Activated CD8-positive, alpha-beta memory T cell treated with anti-CD3 and anti-CD28 coated beads, Interleukin-2, amount 50 U/mL, for 24 hours (primary cell): ENCODE results near the gene ARHGAP6.
"Not testable (repeated sequence)": the region's sequence is repeated elsewhere in the genome, so short reads cannot be mapped to it uniquely, and the experiment has no call there.

Source experiments
- DNase-seq: peaks from one replicate; pipeline ENCODE4 v3.0.0-alpha.2; 2020; ENCODE audit errors: extremely low read depth

Gene ARHGAP6

GRCh38 chrX:11525685-11526084, 140.0 kb downstream of the ARHGAP6 start:
- DNase-seq, result no peak

GRCh38 chrX:11519234-11519633, 146.5 kb downstream of the ARHGAP6 start:
- not testable (repeated sequence) for DNase-seq

- no peak for DNase-seq
Observed at GRCh38 chrX:11509786-11510185, 155.9 kb downstream of the ARHGAP6 start.

- DNase-seq, result no peak
Observed at GRCh38 chrX:11504234-11504633, 161.5 kb downstream of the ARHGAP6 start.

GRCh38 chrX:11499076-11500044, 166.4 kb downstream of the ARHGAP6 start:
- DNase-seq, result no peak

GRCh38 chrX:11491375-11491774, 174.3 kb downstream of the ARHGAP6 start:
- not testable (repeated sequence) for DNase-seq

- DNase-seq, result no peak
Observed at GRCh38 chrX:11484290-11484689, 181.4 kb downstream of the ARHGAP6 start.

GRCh38 chrX:11481035-11481434, 184.7 kb downstream of the ARHGAP6 start:
- DNase-seq, result no peak

- no peak for DNase-seq
Observed at GRCh38 chrX:11480626-11481025, 185.1 kb downstream of the ARHGAP6 start.

GRCh38 chrX:11478911-11479310, 186.8 kb downstream of the ARHGAP6 start:
- DNase-seq, result no peak

GRCh38 chrX:11478026-11478425, 187.7 kb downstream of the ARHGAP6 start:
- DNase-seq, result no peak

GRCh38 chrX:11474576-11474975, 191.1 kb downstream of the ARHGAP6 start:
- no peak for DNase-seq

GRCh38 chrX:11474021-11474420, 191.7 kb downstream of the ARHGAP6 start:
- DNase-seq, result no peak

- no peak for DNase-seq
Observed at GRCh38 chrX:11472879-11473278, 192.8 kb downstream of the ARHGAP6 start.

- no peak for DNase-seq
Observed at GRCh38 chrX:11472381-11472780, 193.3 kb downstream of the ARHGAP6 start.

GRCh38 chrX:11470250-11470974, 195.3 kb downstream of the ARHGAP6 start:
- no peak for DNase-seq

GRCh38 chrX:11465648-11466411, 199.9 kb downstream of the ARHGAP6 start:
- no peak for DNase-seq

- DNase-seq, result no peak
Observed at GRCh38 chrX:11464836-11465463, 200.8 kb downstream of the ARHGAP6 start.

GRCh38 chrX:11464380-11464779, 201.3 kb downstream of the ARHGAP6 start:
- DNase-seq, result no peak

- no peak for DNase-seq
Observed at GRCh38 chrX:11462648-11463047, 203.1 kb downstream of the ARHGAP6 start.

GRCh38 chrX:11462136-11462535, 203.6 kb downstream of the ARHGAP6 start:
- DNase-seq, result no peak
